GM21529 (cell line): ENCODE data around the gene STXBP4.

Experiments used
- ATAC-seq: cut with Tn5 transposase; IDR thresholded peaks from one replicate; pipeline ENCODE4 v1.9.1; 2021; ENCODE audit not compliant: unreplicated experiment

Gene STXBP4

DNA sequence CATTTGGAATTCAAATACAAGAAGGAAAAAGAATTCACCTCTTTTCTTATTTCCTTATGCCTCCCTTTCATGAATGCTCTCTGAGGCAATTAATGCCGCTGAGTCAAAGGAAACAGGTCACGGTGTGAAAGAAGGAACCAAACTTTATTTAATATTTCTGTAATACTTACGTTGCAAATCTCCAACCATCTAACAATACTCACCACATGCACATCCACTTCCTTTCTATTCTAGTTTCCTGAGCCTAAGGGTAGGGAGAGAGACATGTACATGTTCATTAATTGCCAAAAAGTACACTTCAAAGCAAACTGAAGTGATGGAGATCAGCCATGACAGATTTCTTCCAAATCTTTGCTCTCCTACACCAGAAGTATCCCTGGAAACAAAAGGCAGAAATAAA is 248.3 kb downstream of the STXBP4 start:
- ATAC-seq: no peak

DNA sequence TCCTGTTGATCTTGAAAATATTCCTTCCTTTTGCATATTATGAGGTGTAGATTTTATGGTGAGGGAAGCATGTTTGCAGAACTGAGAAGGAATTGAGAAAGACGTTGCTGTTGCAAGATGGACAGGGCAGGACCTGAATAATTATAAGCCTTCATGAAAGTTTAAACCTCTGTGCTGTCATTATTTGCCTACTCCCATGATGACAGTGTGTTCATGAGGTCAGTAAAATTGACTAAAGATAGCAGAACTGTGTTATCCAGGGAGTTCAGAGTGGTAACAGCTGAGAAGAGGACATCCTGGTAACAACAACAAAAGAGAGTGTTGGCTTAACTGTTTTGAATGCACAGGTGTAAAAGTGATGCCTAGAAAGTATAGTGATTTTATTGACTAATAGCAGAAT is 250.9 kb downstream of the STXBP4 start:
- no peak for ATAC-seq

DNA sequence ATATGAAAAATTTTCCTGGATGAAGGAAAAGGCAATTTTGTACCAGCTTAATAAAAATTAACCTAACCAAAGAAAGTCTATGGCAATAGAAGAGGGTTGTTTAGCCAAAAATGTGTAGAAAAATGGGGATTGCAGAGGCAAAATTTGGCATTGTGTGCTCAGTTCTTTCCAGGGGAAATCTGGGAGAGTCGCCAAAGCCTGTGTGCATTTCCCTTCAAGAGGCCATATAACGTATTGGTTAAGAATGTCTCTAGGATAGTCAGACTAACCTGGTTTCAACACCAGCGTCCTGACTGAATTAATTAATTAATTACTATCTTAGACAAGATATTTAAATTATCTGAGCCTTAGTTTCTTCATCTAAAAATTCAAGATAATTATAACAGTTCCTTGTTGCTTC is 251.4 kb downstream of the STXBP4 start:
- ATAC-seq: no peak
